Epithelial cell of esophagus (primary cell): ENCODE measurements around the gene ACBD6.

Experiments
- DNase-seq: peaks from one replicate; pipeline ENCODE4 v3.0.0; 2010; ENCODE audit warnings: low read depth
- H3K4me3 ChIP-seq: 2 replicates; pipeline ENCODE4 v1.5.1; 2011; ENCODE audit warnings: mild to moderate bottlenecking, low read length, control low read depth
- TF ChIP-seq, protein P1 (sequence below): IDR thresholded peaks from 2 replicates; pipeline ENCODE4 v1.5.1; 2011; ENCODE audit warnings: low read depth, mild to moderate bottlenecking, low read length, control low read depth, inconsistent platforms; ENCODE audit not compliant: insufficient read depth; ENCODE audit errors: missing control alignments

ACBD6 gene

GRCh38 chr1:180238675-180239074 is 263.7 kb downstream of the ACBD6 start:
- no peak overlapping the region for H3K4me3 ChIP-seq
- DNase-seq: no peak
- TF ChIP-seq, protein P1, sequence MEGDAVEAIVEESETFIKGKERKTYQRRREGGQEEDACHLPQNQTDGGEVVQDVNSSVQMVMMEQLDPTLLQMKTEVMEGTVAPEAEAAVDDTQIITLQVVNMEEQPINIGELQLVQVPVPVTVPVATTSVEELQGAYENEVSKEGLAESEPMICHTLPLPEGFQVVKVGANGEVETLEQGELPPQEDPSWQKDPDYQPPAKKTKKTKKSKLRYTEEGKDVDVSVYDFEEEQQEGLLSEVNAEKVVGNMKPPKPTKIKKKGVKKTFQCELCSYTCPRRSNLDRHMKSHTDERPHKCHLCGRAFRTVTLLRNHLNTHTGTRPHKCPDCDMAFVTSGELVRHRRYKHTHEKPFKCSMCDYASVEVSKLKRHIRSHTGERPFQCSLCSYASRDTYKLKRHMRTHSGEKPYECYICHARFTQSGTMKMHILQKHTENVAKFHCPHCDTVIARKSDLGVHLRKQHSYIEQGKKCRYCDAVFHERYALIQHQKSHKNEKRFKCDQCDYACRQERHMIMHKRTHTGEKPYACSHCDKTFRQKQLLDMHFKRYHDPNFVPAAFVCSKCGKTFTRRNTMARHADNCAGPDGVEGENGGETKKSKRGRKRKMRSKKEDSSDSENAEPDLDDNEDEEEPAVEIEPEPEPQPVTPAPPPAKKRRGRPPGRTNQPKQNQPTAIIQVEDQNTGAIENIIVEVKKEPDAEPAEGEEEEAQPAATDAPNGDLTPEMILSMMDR: no peak
